ENCODE measurements around the gene CYB561D2. TPM values are rescaled to one million over a fixed set of nuclear protein-coding genes. Genes with fewer than 3 reads are reported as not detected.
A peak's percentile ranks its signal among the peaks of the same experiment; 100 is the strongest.

The CYB561D2 gene
- polyA plus RNA-seq, 2 donors: 12.8 to 21.8 TPM

DNA sequence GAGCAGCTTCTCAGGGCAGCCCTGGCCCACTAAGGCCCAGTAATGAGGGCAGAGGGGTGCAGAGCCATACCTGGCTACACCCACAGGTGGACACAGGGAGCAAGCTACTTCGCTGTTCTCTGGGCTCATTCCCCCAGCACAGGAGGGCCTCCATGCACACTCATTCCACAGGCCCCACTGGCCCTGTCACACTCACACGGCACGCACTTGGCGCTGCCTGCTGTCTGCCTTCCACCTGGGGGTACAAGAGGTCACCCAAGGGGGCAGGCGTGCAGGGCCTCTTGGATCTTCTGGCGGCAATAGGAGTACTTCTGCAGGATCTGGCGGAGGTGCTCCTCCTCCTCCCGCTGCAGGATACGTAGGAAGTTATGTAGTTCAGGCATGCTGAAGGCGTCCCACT, 20.3 kb upstream of the CYB561D2 start:
- H3K36me3 ChIP-seq (ENCODE audit: control insufficient read depth in 2 of 2, insufficient read depth in 2 of 2, low read length in 1 of 2): peaks cover 16 to 31% of the 10 kb centered on the region in 2 donors
- no peaks in the 10 kb centered on the region for H3K27me3 ChIP-seq (ENCODE audit: control insufficient read depth in 1 of 2, insufficient read depth in 2 of 2, low read length in 2 of 2)
- H3K4me1 ChIP-seq (ENCODE audit: control insufficient read depth in 2 of 2, insufficient read depth in 2 of 2, low read length in 1 of 2): peaks cover 0 to 9% of the 10 kb centered on the region in 2 donors
- H3K4me3 ChIP-seq (ENCODE audit: low read depth in 1 of 2, low read length in 2 of 2): no peak overlapping the region
- 94% methylated on average over 10 of the region's 10 CpGs for WGBS, 2 donors
- peaks cover 0 to 2% of the 10 kb centered on the region in 2 donors for H3K9me3 ChIP-seq (ENCODE audit: control insufficient read depth in 2 of 2, insufficient read depth in 1 of 2, low read depth in 1 of 2, low read length in 1 of 2)
- H3K27ac ChIP-seq (ENCODE audit: low read depth in 2 of 2, low read length in 1 of 2): no peak overlapping the region

DNA sequence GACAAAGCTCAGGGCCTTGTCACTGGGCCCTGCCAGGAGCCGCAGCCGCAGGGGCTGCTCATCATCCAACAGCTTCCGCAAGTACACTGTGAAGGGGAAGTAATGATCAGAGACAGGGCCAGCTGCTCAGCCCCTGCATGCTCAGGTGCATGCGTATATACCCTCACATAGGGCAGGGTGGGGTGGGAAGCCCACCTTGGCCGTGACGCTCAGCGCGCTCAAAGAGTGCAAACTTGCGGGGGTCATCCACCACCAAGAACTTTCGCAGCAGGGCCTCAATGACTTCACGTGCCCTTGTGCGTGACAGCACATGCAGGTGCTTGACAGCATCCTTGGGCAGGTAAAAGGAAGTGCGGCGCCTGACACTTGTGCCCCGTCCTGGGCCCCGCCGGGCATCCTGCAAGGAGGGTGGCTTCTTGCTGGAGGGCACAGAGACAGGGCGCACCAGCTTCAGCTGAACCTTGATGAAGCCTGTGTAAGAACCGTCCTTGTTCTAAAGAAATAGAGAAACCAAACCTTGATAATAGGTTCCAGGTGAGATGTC, 19.2 kb upstream of the CYB561D2 start:
- WGBS, 2 donors: 92 to 95% methylated on average over 19 of the region's 19 CpGs
- Histone ChIP-seq H3K36me3 (ENCODE audit: control insufficient read depth in 2 of 2, insufficient read depth in 2 of 2, low read length in 1 of 2) (peaks cover 16 to 21% of the 10 kb centered on the region in 2 donors), H3K9me3 (ENCODE audit: control insufficient read depth in 2 of 2, insufficient read depth in 1 of 2, low read depth in 1 of 2, low read length in 1 of 2) (peaks cover 0 to 2% of the 10 kb centered on the region in 2 donors), H3K27me3 (ENCODE audit: control insufficient read depth in 1 of 2, insufficient read depth in 2 of 2, low read length in 2 of 2) (no peaks in the 10 kb centered on the region), H3K4me3 (ENCODE audit: low read depth in 1 of 2, low read length in 2 of 2) (no peak overlapping the region), H3K4me1 (ENCODE audit: control insufficient read depth in 2 of 2, insufficient read depth in 2 of 2, low read length in 1 of 2) (peaks cover 0 to 9% of the 10 kb centered on the region in 2 donors), H3K27ac (ENCODE audit: low read depth in 2 of 2, low read length in 1 of 2) (no peak overlapping the region)

DNA sequence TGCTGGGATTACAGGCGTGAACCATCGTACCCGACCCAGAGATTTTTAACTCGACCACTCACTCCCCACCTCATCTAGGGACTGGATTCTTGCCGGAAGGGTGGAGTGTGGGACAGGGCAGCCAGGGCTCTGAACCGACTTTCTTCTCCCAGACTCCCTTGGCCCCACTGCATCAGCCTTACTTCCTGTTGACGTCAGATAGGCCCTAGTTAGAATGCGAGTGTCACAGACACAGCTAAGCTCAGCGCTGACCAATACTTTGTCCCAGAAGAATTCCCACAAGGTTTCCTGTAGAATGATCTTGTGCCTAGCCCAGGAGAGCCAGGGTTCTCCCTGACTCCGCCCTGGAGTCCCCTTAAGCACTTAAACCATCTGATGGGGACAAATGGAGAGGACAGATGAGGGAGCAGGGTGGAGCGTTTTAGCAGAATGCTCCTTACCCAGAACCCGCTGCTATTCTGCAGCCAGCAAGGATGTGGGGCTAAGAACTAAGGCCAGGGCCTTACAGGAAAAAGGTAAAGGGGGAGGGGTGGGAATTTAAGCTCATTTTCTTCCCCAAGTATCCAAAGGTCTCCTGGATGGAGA, 16.8 kb upstream of the CYB561D2 start:
- Histone ChIP-seq H3K9me3 (ENCODE audit: control insufficient read depth in 2 of 2, insufficient read depth in 1 of 2, low read depth in 1 of 2, low read length in 1 of 2) (peaks cover 0 to 2% of the 10 kb centered on the region in 2 donors), H3K27me3 (ENCODE audit: control insufficient read depth in 1 of 2, insufficient read depth in 2 of 2, low read length in 2 of 2) (no peaks in the 10 kb centered on the region), H3K4me3 (ENCODE audit: low read depth in 1 of 2, low read length in 2 of 2) (no peak overlapping the region), H3K36me3 (ENCODE audit: control insufficient read depth in 2 of 2, insufficient read depth in 2 of 2, low read length in 1 of 2) (peaks cover 16 to 21% of the 10 kb centered on the region in 2 donors), H3K4me1 (ENCODE audit: control insufficient read depth in 2 of 2, insufficient read depth in 2 of 2, low read length in 1 of 2) (peaks cover 4 to 6% of the 10 kb centered on the region in 2 donors), H3K27ac (ENCODE audit: low read depth in 2 of 2, low read length in 1 of 2) (peak overlapping the region; percentile 54 to 60)
- WGBS, 2 donors: 59 to 65% methylated on average over 12 of the region's 12 CpGs

DNA sequence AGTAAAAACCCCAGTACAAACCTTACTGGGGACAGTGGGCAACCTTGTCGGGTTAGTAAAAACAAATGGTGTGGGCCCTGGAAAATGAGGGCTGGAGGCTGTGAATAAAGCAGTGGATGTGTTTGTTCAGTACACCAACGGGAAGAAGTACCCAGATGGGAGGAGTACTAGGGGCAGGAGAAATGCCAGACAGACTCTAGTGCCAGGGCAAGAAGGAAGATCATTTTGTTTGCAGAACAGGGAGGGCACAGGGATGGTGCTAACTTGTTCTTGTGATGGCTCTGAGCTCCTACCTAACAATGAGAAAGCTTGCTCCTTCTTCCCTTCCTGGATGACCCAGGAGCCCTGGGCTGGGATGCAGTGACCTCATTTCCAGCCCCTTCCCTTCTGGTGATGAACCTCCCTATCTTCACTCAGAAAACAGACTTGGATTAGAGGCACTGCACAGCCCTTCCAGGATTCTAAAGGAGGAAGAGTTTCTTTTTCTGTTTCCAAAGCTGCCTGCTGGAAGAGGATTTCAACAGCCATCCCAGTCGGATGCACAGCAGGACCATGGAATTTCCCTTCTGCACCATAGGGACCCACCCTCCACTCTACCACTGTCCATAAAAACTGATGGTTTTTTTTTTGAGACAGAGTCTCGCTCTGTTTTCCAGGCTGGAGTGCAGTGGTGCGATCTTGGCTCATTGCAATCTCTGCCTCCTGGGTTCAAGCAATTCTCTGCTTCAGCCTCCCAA, 16.2 kb upstream of the CYB561D2 start:
- H3K4me3 ChIP-seq (ENCODE audit: low read depth in 1 of 2, low read length in 2 of 2): no peak overlapping the region
- peaks cover 4 to 6% of the 10 kb centered on the region in 2 donors for H3K4me1 ChIP-seq (ENCODE audit: control insufficient read depth in 2 of 2, insufficient read depth in 2 of 2, low read length in 1 of 2)
- 44 to 52% methylated on average over 5 of the region's 5 CpGs for WGBS, 2 donors
- peaks cover 0 to 2% of the 10 kb centered on the region in 2 donors for H3K9me3 ChIP-seq (ENCODE audit: control insufficient read depth in 2 of 2, insufficient read depth in 1 of 2, low read depth in 1 of 2, low read length in 1 of 2)
- H3K27ac ChIP-seq (ENCODE audit: low read depth in 2 of 2, low read length in 1 of 2): peak overlapping the region; percentile 54 to 60
- no peaks in the 10 kb centered on the region for H3K27me3 ChIP-seq (ENCODE audit: control insufficient read depth in 1 of 2, insufficient read depth in 2 of 2, low read length in 2 of 2)
- peaks cover 16 to 21% of the 10 kb centered on the region in 2 donors for H3K36me3 ChIP-seq (ENCODE audit: control insufficient read depth in 2 of 2, insufficient read depth in 2 of 2, low read length in 1 of 2)

- peak overlapping the region; percentile 98 to 99 for H3K27ac ChIP-seq (ENCODE audit: low read depth in 2 of 2, low read length in 1 of 2)
- H3K9me3 ChIP-seq (ENCODE audit: control insufficient read depth in 2 of 2, insufficient read depth in 1 of 2, low read depth in 1 of 2, low read length in 1 of 2): no peaks in the 10 kb centered on the region
- peak overlapping the region; percentile 55 to 76 for H3K4me3 ChIP-seq (ENCODE audit: low read depth in 1 of 2, low read length in 2 of 2)
- no peaks in the 10 kb centered on the region for H3K27me3 ChIP-seq (ENCODE audit: control insufficient read depth in 1 of 2, insufficient read depth in 2 of 2, low read length in 2 of 2)
- H3K4me1 ChIP-seq (ENCODE audit: control insufficient read depth in 2 of 2, insufficient read depth in 2 of 2, low read length in 1 of 2): peaks cover 10 to 18% of the 10 kb centered on the region in 2 donors
- 0 to 1% methylated on average over 23 to 31 of the region's 31 CpGs for WGBS, 2 donors
- H3K36me3 ChIP-seq (ENCODE audit: control insufficient read depth in 2 of 2, insufficient read depth in 2 of 2, low read length in 1 of 2): peaks cover 1 to 6% of the 10 kb centered on the region in 2 donors
These were observed 14.0 kb upstream of the CYB561D2 start for GRCh38 chr3:50336452-50337174.

DNA sequence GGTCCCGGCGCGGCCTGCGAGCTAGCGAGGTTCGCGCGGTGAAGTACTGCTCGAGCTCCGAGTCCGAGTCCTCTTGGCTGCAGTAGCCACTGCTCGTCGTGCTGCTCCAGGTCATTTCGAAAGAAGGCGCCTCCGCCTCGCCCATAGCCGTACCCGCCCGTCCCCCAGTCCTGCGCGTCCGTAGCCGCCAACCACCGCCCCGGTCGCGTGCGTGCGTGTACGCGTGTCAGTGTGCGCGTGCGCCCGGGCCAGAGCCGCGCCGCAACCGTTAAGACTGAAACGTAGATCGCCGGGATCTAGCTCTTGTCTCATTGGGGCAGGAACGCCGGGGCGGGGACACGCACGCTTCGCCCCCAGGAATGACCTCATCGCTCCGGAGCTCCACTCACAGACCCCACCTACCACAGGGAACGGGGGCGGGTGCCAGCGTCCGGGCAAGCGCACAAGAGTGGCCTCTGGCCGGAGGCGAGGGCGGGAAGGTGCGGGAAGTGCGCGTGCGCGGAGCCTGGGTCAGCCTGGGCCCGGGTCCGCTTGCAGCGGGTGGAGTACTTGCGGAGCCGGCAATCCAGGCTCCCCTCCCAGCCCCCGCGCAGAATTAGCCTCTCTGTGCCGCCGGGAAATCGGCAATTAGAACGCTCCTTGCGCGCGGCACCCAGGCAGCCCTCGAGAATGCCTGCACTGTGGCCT, 13.3 kb upstream of the CYB561D2 start:
- 0 to 1% methylated on average over 68 to 79 of the region's 79 CpGs for WGBS, 2 donors
- Histone ChIP-seq H3K27ac (ENCODE audit: low read depth in 2 of 2, low read length in 1 of 2) (peak overlapping the region; percentile 98 to 99), H3K4me1 (ENCODE audit: control insufficient read depth in 2 of 2, insufficient read depth in 2 of 2, low read length in 1 of 2) (peaks cover 12 to 19% of the 10 kb centered on the region in 2 donors), H3K4me3 (ENCODE audit: low read depth in 1 of 2, low read length in 2 of 2) (peak overlapping the region; percentile 55 to 76), H3K9me3 (ENCODE audit: control insufficient read depth in 2 of 2, insufficient read depth in 1 of 2, low read depth in 1 of 2, low read length in 1 of 2) (no peaks in the 10 kb centered on the region), H3K27me3 (ENCODE audit: control insufficient read depth in 1 of 2, insufficient read depth in 2 of 2, low read length in 2 of 2) (no peaks in the 10 kb centered on the region), H3K36me3 (ENCODE audit: control insufficient read depth in 2 of 2, insufficient read depth in 2 of 2, low read length in 1 of 2) (peaks cover 0 to under 1% of the 10 kb centered on the region in 2 donors)

DNA sequence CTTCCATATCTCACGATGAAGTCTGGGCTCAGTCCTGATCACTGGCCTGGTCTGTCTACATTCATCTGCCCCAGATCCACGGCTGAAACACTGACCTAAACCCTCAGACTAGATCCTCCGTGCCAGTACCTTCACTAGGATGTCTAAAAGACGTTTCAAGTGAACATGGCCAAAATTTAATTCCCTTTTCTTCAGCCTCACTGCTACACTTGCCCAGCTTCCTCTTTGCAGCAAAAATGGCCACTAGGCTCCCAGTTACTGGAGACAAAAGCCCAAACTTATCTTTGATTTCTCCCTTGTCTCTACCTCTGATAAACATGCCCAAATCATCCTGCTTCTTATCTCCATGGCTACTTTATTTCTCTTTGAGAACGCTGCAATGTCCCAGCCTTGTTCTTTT, 11.7 kb upstream of the CYB561D2 start:
- peak overlapping the region; percentile 30 to 98 for H3K27ac ChIP-seq (ENCODE audit: low read depth in 2 of 2, low read length in 1 of 2)
- H3K27me3 ChIP-seq (ENCODE audit: control insufficient read depth in 1 of 2, insufficient read depth in 2 of 2, low read length in 2 of 2): no peaks in the 10 kb centered on the region
- H3K9me3 ChIP-seq (ENCODE audit: control insufficient read depth in 2 of 2, insufficient read depth in 1 of 2, low read depth in 1 of 2, low read length in 1 of 2): no peaks in the 10 kb centered on the region
- no peaks in the 10 kb centered on the region for H3K36me3 ChIP-seq (ENCODE audit: control insufficient read depth in 2 of 2, insufficient read depth in 2 of 2, low read length in 1 of 2)
- peak overlapping the region in 1 of 2 donors; percentile 13 for H3K4me3 ChIP-seq (ENCODE audit: low read depth in 1 of 2, low read length in 2 of 2)
- 62 to 68% methylated on average over 5 of the region's 5 CpGs for WGBS, 2 donors
- peaks cover 12 to 22% of the 10 kb centered on the region in 2 donors for H3K4me1 ChIP-seq (ENCODE audit: control insufficient read depth in 2 of 2, insufficient read depth in 2 of 2, low read length in 1 of 2)

DNA sequence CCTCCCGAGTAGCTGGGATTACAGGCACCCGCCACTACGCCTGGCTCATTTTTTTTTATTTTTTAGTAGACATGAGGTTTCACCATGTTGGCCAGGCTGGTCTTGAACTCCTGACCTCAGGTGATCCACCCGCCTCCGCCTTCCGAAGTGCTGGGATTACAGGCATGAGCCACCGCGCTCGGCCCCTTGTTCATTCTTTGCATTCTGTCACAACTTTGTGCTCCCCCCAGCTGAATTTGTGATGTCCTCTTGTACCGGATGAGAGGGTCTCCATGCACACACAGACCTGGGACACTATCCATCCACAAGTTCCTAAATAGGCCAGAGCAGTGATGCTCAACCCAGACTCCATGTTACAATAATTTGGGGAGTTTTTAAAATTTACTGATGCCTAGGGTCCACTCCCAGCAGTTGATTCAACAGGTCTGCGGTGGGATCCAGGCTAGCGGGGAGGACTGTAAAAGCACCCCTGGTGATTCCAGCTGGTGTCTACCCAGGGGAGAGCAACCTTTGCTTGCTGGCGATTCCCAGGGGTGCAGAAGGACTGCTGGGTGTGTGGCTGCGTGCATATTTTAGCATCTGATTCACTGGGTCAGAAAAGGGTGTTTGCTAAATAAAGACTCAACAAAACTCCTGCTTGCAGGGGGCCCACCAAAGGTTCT, 11.0 kb upstream of the CYB561D2 start:
- Histone ChIP-seq H3K9me3 (ENCODE audit: control insufficient read depth in 2 of 2, insufficient read depth in 1 of 2, low read depth in 1 of 2, low read length in 1 of 2) (no peaks in the 10 kb centered on the region), H3K27ac (ENCODE audit: low read depth in 2 of 2, low read length in 1 of 2) (peak overlapping the region; percentile 78 to 79), H3K4me1 (ENCODE audit: control insufficient read depth in 2 of 2, insufficient read depth in 2 of 2, low read length in 1 of 2) (peaks cover 12 to 22% of the 10 kb centered on the region in 2 donors), H3K4me3 (ENCODE audit: low read depth in 1 of 2, low read length in 2 of 2) (peak overlapping the region; percentile 40 to 58), H3K27me3 (ENCODE audit: control insufficient read depth in 1 of 2, insufficient read depth in 2 of 2, low read length in 2 of 2) (no peaks in the 10 kb centered on the region), H3K36me3 (ENCODE audit: control insufficient read depth in 2 of 2, insufficient read depth in 2 of 2, low read length in 1 of 2) (no peaks in the 10 kb centered on the region)
- WGBS, 2 donors: 70 to 77% methylated on average over 14 of the region's 14 CpGs

Data from esophagus (tissue), 2 donors.